GM19023 (cell line): ENCODE results near the gene TPO.
"Not testable (repeated sequence)": the region's sequence is repeated elsewhere in the genome, so short reads cannot be mapped to it uniquely, and the experiment has no call there.

Experiments used
- ATAC-seq: cut with Tn5 transposase; IDR thresholded peaks from one replicate; pipeline ENCODE4 v1.9.1; 2021; ENCODE audit warnings: mild to moderate bottlenecking, moderate library complexity; ENCODE audit not compliant: unreplicated experiment

TPO gene

DNA sequence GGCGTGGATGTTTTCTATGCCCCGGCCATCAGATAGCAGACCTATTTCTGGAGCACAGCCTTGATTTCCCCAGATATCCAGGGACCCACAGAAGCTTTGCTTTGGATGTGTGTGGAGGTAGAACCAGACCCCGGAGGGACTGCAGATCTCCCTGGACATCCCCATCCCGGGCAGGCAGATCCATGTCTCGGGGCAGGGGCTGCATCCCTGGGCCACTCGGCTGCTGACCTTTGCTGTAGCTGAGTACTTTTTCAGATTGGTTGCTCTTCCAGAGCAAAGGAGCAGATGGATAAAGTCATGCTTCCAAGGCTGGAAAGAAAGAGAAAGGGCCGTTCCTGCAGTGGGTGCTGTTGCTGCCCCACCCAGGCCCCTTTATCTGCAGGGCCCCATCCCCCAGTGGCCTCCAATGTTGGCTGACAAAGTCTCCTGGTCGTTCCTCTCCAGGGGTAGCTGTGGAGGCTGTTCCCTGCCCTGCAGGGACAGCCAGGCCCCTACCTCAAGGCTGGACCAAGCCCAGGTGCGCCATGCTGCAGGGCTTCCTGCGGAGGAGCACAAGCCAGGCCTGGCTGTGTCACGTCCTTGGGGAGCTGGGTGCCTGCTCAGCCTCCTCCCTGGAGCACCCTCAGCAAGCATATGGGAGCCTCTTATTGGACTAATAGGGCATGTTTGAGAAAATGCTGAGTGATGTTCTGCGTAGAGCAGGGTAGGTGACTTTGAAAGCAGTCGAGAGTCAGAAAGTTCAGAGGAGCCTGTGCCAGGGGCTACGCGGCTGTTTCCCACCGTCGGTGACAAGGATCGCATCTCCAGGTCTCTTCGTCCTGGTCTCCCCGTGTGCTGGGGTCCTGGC is 68.4 kb downstream of the TPO start:
- no peak for ATAC-seq

DNA sequence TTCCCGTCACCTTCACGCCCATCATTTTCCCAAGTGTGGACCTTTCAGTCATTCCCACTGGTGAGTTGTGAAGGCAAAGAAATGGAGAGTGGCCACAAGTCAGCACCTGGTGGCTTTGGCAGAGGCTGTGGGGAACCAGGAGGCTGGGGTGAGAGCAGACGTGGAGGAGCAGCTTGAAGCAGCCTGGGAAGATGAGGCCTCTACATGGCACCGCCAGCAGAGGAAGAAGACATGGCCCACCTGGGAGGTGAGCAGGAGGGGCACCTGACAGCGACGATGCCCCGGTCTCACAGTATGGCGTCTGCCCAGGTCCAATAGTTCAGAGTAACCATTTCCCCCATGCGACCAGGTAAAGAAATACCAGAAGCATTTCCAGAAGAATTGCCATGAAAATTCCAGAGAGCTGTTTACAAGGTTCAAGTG is 69.0 kb downstream of the TPO start:
- ATAC-seq: no peak

DNA sequence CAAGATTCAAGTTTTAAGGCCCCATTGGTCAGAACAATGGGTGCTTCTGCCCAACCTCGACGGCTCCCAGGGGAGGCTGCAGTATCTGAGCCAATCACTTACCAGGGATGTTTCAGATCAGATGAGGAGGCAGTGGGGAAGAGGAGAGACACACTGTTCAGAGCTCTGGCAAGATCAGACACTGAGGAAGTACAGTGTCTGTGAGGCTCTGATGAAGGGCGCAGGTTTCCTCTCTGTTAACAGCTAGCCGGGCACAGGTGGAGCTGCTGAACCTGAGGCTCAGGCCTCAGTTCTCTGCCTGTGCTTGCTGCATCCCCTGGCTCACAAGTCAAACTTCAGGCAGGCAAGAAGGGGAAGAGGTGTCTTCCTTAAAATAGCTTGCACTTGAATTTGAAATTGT is 69.7 kb downstream of the TPO start:
- no peak for ATAC-seq

DNA sequence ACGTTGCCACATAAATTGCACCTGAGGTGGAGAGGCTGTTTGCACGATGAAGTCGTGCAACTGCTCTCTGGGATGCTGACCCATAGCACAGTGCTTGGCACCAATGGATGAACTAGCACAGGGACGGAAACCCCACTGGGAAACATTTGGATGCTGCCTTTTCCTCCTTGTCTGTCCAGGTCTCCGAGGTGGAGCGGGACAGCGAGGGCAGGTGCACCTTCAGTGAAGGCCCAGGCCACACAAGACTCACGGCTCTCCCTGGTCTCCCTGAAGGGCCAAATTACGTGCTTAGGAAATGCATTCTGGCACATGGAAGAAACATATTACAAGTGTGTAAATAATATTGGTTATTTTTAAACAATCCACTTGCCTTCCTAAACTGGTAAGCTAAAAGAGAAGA is 70.3 kb downstream of the TPO start:
- ATAC-seq: no peak

DNA sequence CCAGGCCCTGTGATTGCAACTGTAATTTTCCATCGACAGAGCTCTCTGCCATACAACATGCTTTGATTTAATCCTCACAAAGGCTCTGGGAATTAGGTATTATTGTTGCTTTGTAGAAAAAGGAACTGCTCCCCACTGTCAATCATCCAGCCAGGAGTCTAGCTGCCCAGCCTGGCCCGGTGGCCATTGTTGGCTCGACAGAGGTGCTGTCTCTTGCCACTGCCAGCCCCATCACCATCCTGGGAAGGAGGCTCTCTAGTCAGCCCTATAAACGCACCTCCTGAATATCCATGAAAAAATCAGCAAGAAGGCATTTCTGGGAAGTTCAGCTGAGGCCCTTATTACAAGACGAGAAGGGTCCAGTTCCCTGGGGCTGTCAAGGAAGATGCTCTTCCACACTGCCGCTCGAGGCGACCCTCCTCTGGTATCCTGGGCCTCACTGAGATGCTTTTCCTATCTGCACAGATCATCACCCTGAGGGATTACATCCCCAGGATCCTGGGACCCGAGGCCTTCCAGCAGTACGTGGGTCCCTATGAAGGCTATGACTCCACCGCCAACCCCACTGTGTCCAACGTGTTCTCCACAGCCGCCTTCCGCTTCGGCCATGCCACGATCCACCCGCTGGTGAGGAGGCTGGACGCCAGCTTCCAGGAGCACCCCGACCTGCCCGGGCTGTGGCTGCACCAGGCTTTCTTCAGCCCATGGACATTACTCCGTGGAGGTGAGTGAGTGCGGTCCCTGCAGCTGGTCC is 71.0 kb downstream of the TPO start:
- ATAC-seq: no peak

DNA sequence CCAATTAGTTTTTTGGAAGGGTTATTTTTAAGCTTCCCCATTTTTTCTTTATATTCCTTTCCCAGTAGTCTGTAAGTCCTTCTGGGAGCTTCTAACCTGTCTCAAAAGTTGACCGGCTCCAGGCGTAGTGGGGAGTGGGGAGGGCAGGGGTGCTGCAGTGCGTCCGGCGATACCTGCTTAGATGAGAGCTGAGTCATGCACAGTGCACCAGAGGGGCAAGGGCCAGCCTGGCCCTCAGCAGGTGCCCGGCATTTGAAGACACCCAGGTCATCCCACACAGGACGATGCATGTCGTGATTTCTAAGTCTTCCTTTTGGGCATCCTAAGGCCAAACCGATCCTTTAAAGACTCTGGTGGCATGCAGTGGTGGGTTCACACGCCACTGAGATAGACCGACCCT is 73.4 kb downstream of the TPO start:
- ATAC-seq: no peak

DNA sequence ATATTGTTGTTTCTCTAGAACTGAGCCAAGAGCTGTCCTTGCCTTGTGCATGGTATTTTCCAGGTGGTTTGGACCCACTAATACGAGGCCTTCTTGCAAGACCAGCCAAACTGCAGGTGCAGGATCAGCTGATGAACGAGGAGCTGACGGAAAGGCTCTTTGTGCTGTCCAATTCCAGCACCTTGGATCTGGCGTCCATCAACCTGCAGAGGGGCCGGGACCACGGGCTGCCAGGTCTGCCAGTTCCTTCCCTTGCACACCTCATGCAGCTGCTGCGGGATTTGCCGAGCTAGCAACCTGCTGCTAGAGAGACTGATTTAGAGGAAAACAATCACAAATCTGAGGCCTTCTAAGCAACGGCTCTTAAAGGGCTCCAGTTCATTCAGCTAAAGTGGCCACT is 74.5 kb downstream of the TPO start:
- ATAC-seq: no peak

- no peak for ATAC-seq
Observed at GRCh38 chr2:1488181-1488671, 75.0 kb downstream of the TPO start.

DNA sequence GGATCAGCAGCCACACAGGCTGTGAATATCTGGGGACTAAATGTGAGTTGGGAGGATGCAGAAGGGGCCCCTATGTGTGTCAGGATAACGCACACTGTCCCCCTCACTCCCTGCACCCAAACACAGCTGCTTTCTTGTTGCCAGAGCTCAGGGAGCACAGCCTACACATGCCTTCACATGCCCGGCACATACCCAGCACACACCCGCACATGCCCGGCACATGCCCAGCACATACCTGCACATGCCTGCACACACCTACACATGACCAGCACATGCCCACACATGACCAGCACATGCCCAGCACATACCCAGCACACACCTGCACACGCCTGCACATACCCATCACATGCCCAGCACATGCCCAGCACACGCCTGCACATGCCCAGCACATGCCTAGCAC is 75.6 kb downstream of the TPO start:
- no peak for ATAC-seq

- ATAC-seq: no peak
Observed at GRCh38 chr2:1489486-1489885, 76.2 kb downstream of the TPO start.

GRCh38 chr2:1490381-1490780 is 77.1 kb downstream of the TPO start:
- ATAC-seq: not testable (repeated sequence)

GRCh38 chr2:1491751-1492150 is 78.5 kb downstream of the TPO start:
- no peak for ATAC-seq

DNA sequence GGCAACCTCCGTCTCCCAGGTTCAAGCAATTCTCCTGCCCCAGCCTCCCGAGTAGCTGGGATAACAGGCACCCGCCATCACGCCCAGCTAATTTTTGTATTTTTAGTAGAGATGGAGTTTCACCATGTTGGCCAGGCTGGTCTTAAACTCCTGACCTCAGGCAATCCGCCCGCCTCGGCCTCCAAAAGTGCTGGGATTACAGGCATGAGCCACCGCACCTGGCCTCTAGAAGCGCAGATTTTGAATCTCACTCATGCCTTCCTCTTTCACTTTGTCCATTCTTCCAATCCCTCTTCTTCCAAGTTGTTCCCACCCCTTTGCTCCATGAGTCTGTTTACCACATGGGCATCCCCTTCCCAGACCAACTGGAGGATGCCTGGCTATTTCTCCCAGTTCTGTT is 79.0 kb downstream of the TPO start:
- not testable (repeated sequence) for ATAC-seq

- ATAC-seq: no peak
Observed at GRCh38 chr2:1492711-1493430, 79.6 kb downstream of the TPO start.

GRCh38 chr2:1493431-1494126 is 80.3 kb downstream of the TPO start:
- no peak for ATAC-seq

- no peak for ATAC-seq
Observed at GRCh38 chr2:1494257-1494656, 81.0 kb downstream of the TPO start.

DNA sequence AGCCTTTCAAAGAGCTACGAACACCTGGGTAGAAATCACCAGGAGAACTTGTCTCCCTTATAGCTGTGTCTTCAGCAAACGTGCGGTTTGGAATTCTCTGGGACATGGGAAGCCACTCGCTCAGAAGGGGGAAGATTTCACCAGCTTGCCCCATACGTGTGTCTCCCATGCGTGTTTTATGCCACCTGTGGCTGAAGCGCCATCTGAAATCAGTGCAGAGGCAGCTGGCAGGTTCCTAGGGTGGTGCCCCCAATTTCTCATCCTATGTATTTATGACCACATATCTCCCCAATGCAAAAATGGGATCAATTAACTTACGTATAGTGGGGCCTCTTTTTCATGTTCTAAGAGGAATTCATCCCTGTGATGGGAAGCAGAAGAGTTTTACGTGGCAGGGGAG is 81.6 kb downstream of the TPO start:
- no peak for ATAC-seq

DNA sequence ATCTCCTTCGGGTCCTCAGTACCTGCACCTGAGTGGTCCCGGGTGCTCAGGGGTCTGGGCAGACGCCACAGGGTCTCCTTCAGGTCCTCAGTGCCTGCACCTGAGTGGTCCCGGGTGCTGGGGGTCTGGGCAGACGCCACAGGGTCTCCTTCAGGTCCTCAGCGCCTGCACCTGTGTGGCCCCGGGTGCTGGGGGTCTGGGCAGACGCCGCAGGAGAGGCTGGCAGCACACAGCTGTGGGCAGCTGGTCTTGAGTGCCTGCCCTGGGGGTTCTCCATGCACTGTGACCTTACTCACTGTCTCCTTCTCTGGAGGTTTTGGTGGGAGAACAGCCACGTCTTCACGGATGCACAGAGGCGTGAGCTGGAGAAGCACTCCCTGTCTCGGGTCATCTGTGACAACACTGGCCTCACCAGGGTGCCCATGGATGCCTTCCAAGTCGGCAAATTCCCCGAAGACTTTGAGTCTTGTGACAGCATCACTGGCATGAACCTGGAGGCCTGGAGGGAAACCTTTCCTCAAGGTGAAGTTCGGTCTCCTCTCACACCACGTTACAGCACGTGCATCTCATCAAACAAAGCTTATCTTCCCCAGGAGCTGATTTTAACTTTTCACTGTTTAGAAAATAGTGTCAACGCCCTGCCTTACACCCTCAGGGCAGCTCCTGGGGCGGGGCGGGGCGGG is 82.6 kb downstream of the TPO start:
- no peak for ATAC-seq

GRCh38 chr2:1496359-1496821 is 83.1 kb downstream of the TPO start:
- no peak for ATAC-seq

DNA sequence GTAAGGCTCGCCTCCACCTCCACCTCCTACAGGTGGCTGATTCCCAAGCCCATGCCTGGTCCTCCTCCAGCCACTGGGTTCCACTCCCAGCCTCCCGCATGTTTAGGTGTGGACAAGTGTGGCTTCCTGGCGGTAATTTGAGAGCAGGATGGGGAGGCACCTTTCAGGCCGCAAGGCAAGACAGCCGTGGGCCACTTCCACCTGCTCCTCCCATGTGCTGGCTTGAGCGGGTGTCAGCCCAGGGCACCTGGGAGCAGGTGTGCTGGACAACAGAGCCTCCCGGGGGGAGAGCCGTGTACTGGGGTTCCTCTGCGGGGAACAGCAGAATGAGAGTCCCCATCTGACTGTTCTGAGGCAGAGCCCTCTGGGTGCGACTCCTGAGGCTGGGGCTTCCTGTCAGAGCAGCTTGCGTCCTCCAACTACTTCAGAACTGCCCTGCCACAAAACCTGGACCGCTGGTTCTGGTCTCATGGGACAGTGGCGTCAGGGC is 83.9 kb downstream of the TPO start:
- no peak for ATAC-seq
